NCI-H526 (cell line): ENCODE results near the gene TCF7L1.
A peak's percentile ranks its signal among the peaks of the same experiment; 100 is the strongest.

Source experiments
- DNase-seq, 2 experiments: peaks; one replicate each; lab custom pipeline; 2025; lab: John Stamatoyannopoulos, UW

Gene TCF7L1

DNA sequence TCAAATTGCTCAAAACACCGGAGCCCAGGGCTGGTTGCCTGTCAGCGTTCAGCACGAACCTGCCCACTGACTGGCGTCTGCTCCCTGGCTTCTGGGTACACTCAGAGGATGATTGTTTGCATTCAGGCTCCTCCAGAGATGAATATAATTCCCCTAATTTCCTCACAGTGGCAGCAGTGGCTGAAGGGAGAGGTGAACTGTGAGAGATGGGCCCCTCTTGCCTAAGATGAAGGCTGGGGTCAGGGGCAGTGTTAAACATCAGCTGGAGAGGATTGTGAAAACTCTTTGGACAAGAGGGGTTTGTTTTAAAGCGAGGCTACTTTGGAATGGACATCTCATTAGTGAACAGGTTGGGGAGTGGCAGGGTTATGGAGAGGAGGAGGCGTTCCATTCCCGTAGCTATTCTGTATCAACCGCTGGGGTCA, 31.0 kb downstream of the TCF7L1 start:
- peak in 1 of 2 experiments; percentile 8 for DNase-seq

DNA sequence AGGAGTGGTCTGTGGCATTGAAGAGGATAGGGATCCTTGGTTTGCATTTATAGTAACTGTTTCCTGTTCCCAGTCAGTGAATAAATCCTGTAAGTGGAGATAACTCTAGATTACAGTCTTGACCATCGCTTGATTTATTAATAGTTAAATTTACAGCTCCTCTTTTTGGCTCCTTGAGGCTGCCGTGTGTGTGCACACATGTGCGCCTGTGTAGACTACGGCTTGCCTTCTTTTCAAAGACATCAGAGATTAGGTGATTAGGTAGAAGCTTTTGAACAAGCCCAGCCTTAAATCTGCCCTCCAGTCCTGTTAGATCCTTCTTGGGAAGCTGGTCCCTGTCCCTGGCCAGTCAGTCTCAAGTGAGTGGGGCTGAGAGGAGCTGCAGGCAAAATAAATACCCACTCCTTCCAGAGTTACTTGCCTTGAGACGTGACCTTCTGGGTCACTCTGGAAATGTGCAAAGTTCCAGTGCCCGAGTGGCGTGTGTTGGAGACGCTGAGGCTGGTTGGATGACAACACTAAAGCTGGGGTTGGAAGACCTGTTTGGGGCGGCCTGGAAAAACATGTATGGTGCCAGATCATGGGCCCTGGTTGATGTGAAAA, 32.0 kb downstream of the TCF7L1 start:
- DNase-seq = no peak

DNA sequence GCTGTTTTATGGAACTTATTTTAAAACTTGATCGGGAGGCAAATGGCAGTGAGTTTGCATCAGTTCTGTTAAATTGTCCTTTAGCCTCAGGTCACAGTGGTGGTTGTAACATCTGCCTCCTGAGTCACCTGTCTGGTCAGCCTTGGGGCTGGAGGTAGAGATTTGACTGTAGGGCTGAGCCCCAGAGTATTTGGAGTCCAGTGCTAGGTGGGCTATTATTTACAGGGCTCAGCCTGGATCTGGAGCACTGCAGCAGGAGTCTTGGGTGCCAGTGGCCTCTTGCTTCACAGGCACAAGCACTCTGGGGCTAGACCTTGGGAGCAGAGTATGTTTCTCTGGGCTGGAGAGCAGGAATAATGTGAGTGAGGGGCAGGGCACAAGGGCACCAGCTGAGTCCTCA, 32.8 kb downstream of the TCF7L1 start:
- no peak for DNase-seq

DNA sequence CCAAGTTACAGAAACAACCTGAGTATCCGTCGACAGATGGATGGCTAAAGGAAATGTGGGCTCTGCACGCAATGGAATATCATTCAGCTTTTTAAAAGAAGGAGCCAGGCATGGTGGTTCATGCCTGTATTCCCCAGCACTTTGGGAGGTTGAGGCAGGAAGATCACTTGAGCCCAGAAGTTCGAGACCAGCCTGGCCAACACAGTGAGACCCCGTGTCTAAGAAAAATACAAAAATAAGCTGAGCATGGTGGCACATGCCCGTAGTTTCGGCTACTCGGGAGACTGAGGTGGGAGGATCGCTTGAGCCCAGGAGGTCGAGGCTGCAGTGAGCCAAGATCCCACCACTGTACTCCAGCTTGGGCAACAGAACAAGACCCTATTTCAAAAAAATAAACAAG, 34.3 kb downstream of the TCF7L1 start:
- no peak for DNase-seq

DNA sequence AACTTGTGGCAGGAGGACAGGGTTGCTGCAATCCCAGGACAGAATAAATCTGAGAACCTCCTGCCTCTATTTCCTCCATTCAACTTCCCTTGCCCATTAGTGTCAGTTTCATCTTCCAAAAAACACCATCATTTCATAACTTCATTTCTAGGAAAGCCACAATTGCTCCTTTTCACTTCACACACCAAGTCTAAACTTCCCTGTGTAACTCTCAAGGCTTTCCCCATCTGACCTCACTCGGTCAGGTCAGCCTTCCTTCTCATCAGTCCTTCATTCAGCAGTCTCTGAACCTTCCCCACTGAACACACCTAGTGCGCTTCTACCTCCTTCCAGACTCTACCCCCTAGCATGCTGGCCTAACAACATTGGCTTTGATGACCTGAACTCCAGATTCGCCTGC, 35.8 kb downstream of the TCF7L1 start:
- no peak for DNase-seq

DNA sequence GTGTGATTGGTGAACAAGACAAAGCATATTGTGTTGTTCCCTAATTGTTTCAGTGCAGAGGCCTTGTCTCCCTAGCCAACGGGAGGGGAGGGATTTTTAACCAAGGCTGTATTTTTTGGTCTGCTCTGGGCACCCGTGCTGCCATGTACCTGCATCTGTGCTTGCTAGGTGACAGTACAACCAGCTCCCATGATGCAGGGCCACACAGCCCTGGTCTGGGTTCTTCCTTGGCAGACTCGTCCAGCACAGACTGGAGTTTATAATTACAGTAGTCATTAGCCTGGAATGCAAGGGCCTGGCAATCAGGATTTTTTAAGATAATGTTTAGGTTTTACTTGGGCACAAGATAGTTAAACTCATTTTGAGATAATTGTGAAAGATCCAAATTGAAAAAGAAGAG, 36.4 kb downstream of the TCF7L1 start:
- DNase-seq = no peak

DNA sequence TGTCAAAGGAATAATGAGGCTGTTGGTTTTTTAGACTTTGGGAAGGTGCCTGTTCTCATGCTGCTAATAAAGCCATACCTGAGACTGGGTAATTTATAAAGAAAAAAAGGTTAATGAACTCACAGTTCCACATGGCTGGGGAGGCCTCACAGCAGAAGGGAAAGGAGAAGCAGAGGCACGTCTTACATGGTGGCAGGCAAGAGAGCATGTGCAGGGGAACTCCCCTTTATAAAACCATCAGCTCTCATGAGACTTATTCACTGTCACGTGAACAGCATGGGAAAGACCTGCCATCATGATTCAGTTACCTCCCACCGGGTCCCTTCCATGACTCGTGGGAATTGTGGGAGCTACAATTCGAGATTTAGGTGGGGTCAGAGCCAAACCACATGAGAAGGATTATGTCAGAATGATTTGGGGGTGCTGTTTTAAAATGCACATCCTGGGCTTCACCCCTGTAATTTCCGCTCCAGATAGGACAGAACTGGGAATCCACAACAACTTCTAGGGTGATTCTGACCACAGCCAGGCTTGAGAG, 37.8 kb downstream of the TCF7L1 start:
- no peak for DNase-seq

DNA sequence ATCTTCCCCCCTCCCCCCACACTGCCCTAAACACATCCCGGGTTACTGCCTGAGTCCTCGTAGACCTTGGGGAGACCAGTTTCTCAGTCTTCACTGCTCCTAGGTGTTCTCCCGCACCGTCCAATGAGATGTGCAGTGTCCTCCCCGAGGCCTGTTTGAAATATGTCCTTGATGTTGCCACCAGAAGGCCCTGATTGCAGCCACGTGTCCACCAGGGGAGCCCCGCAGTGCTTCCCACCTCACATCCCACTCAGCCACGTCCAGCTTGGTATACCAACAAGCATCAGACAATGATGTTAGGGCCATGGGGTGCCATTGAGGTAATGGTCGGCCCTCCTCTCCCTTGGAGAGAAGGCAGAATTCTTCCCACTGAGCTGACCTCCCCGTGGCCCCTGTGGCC, 38.7 kb downstream of the TCF7L1 start:
- DNase-seq = no peak

DNA sequence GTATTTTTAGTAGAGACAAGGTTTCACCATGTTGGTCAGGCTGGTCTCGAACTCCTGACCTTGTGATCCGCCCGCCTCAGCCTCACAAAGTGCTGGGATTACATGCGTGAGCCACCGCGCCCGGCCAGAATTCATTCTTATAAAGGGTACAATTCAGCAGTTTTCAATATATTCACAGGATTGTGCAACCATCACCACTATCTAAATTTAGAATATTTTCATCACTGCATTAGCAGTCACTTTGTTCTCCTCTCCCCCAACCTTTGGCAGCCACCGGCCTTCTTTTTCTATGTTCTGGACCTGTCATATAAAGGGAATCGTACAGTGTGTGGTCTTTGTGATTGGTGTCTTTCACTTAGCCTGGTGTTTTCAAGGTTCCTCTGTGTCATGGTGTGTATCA, 40.7 kb downstream of the TCF7L1 start:
- no peak for DNase-seq

DNA sequence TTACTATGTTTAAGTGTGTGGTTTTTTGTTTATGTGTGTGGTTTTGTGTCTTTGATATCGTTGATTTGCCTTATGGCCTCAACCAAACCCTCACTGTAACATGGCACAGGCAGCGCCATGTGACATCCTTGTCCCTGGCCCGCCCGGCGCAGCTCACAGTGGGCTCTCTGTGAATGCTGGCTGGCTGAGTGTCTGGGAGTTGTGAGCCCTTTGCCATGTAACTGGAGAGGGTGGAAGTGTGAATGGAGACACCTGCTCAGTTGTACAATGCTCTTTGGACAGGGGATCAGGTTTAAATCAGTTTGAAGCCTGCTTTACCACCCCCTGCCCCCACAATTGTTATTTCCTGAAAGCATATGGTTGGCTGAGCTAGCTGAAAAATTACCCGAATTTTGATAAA, 41.8 kb downstream of the TCF7L1 start:
- DNase-seq = no peak

DNA sequence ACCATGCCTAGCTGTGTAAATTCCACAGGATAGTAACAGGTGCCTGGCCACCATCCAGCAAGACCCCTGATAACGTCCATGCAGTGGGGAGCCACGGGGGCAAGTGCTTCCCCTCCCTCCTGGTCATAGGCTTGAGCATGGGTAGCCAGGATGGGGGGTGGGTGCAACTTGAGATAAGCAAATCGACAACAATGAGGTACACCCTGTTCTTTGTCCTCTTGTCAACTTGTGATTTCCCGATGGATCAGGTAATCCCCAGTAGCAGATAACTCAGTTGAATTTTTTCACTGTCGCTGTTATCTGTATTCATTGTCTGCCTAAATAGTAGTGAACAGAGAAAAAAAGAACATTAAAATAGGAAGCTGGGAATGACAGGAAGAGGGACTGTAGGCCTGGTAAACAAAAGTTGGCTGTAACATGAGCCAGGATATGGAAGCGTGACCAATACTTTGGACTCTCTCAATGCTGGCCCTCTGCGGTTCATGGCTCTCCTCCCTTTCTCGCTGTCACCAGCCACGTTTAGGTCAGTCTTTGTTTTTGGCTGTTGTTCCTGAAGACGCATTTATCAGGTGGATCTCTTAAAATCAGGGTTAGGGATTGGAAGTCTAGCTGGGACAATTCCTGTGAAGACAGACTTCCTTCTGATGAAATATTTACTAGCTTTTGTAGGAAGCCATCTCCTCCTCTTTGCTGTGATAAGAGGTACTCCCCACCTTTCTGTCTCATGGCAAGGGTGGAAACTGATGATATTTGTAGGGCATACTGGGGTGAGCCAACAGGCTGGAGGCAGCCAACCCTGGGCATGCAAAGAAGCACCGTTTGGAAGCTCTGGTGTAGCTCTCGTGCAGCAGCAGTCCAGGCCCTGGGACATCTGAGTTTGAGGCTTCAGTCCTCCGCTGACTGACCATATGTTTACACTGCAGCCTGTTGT, 42.4 kb downstream of the TCF7L1 start:
- no peak for DNase-seq

DNA sequence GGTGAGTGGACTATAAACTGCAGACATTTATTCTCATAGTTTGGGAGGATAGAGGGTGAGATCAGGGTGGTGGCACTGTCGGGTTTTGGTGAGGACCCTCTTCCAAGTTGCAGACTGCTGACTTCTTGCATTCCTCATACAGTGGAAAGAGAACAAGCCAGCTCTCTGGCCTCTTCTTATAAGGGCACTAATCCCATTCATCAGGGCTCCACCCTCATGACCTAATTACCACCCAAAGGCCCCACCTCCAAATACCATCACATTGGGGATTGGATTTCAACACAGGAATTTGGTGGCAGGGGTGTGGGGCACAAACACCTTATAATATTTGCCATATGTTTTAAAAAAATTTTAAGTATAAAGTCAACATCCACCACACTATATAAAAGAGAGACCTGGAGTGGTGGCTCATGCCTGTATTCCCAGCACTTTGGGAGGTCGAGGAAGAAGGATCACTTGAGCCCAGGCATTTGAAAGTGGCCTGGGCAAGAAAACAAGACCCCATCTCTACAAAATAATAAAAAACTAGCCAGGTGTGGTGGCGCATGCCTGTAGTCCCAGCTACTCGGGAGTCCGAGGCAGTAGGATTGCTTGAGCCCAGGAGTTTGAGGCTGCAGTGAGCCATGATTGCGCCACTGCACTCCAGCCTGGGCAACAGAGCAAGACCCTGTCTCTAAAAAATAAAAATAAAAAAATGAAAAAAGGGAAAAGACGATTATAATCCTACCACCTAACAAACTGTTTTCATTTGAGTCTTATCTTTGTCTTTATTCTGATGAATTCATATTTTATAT, 44.0 kb downstream of the TCF7L1 start:
- no peak for DNase-seq

DNA sequence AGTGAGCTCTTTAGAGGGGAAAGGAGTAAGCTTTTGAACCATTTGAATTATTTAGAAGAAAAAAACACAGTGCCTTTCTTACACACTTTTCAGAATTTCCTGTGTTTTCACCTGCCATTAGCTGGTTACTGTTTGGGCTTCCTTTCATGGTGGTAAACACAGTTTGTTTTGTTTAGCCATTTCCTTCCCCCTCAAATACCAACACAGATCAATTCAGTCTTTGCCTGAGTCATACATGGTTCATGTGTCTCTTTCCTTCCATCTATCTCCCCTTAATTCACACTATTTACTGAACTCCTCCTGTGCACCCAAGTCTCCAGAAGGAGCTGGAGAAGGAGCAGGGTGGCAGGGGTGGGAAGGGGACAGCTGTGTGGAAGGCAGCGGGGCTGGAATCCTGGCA, 45.0 kb downstream of the TCF7L1 start:
- no peak for DNase-seq

DNA sequence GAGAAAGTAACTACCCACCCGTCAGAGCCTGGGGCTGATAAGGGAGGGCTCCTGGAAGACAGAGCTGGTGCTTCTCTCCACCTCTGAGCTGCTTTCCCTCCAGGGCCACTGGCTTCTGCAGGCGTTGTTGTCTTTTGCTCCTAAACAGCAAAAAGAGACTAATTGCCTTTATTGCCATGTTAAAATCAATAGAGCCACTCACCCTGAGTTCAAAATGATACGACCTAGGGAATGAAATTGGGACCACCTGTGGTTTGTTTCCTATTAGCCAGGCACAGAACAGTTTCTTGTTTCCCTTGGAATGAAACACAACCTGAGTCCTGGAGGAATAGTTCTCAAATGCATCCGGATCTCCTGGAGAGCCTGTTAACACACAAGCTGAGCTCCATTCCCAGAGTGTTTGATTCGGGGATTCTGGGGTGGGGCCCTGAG, 45.8 kb downstream of the TCF7L1 start:
- no peak for DNase-seq

DNA sequence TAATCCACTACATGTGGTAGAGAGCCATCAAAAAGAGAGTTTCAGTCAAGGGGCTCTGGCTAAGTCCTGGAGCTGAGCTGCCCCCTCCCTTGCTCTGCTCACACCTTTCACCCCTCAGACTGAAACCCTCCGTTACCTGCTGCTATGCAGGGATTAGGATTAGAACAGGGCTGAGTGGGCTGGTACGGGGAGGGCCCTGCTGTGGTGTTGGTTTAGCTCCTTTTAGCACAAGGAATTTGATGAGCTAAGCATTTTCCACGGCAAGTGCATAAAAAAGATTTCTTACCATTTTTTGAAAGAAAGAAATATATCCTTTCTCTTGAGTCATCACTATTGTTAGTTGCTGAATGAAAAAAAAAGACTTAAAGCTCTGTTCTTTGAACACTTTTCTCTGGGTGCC, 46.3 kb downstream of the TCF7L1 start:
- DNase-seq = no peak

DNA sequence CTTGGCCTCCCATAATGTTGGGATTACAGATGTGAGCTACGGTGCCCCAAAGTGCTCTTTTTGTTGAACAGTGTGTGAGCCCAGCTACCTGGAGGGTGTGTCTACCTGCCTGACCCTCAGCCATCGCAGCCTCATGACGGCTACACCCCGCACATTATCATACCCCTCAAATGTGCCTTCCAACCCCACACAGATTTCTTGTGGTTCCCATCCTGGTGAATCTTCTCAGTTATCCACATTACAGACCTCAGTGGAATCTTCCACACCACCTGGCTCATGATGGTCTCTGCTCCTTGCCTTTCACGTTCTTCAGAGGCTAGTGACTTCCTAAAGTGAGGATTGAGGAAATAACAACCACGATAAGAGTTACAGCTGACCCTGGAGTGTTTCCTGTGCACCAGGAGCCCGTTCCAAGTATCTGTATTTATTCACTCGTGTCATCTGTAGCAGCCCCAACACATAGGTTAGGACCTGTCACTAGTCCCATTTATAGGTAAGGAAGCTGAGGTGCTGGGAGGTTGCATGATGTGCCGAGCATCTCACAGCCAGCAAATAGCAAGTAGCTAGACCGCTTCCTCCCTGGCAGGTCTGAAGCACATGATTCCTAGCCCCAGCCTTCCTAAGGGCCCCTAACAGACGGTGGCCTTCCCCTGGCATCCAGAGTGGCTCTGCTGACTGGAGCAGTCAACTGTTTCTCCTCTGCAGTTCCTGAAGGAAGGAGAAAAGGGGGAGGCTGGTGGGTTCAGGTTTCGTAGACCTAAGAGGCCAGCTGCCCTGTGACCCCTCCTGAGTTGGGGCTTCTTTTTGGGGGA, 47.3 kb downstream of the TCF7L1 start:
- DNase-seq = no peak

DNA sequence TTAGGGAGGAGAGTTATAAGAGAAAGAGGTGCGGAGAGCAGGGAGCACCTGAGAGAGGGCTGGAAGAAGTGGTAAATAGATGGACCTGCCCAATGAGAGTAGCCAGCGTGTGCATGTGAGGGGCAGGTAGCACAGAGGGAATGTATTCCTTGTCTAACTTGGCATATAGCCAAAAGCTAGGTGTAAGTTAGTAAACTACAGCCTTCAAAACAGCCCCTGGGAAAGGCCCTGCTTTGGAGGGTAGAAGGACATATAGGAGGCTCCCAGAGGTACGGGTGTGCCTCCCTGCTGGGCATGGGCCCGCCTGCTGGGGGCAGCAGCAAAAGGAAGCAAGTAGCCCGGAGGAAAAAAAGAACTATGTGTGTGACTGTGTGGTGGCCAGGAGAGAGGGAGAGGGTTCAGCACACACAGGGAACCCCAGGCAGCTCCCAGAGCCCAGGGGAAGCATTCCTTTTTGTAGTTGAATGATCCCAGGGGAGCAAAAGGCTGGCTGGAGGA, 48.0 kb downstream of the TCF7L1 start:
- peak in 1 of 2 experiments; percentile 23 for DNase-seq

DNA sequence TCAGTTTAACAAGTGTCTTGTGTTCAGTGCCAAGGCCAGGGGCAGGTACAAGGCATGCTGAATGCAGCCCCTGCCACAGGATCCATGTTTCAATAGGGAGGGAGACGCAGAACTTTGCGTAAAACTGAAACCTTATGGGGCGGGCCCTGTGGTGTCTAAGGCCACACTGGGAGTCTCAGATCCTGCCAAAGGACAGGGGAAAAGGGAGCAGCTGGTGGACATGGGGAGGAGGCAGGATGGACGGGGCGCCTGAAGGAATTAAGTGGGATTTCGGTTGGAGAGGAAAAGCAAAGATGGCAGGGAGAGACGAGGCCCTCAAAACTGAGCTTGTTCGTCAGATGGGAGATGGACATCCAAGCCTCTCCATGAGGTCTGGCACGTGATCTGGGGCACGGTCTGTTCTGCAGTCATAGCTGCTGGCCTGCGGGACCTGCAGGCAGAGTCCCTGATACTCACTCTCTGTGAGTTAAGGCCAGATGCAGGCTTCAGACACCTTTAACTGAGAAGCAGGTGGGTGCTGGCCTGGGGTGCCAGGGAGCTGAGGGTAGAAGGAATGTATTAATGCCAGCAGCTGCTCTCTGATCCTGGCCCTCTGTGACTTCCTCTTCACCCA, 48.8 kb downstream of the TCF7L1 start:
- no peak for DNase-seq

DNA sequence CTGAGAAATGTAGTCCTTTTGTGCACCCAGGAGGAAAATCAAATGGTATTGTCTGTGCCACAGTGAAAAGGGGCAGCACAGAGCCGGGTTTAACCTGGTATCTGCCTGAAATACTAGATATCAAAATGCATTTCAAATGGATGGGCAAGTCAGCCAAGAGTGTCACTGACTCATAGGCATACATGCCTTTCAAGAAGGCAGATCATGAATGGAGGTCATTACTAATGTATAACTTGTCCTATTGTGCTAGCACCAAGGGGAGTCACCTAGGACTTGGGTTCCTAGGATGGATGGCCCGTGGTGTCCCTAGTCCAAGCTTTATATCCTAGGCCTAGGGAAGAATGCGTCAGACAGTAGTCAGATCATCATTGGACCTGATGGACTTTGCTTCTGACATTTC, 49.9 kb downstream of the TCF7L1 start:
- DNase-seq = no peak

DNA sequence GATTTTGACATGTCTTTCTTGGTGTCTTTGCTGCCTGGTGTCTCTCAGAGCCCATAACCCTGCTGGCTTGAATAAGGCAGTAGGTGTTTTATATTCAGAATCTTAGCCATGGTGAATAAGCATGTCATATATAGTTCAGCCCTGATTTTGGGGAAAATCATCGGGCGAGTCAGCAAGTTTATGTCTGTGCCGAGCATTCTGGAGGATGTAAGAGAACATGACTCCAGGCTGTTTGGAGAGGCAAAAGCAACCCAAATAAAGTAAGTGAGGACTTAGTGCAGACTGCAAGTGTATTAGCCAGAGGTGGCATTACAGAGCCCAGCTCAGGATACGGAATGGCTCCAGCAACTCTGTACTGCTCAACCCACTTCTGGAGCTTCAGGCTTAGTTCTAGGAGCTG, 50.3 kb downstream of the TCF7L1 start:
- no peak for DNase-seq

DNA sequence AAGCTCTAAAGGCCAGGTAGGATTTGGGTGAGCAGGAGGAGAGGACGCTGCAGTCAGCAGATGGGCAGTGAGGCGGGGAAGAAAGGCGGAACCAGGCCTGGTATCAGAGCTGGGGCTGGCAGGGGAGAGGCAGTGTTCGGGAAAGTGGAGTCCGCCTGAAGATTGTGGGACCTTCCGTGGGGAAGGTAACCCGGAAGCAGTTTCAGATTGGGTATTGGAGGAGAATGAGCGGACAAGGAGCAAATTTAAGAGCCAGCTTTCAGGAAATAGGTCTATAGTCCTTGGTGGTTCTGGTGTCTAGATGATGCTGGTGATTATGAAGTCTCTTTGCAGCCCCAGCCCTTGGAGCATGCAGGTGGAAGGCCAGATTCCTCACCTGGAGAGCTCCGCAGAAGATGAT, 51.0 kb downstream of the TCF7L1 start:
- no peak for DNase-seq
